PC-9 (cell line): ENCODE data around the gene GRM8.

Experiments used
- EZH2 ChIP-seq: fragments of 200-600 bp; sonication (generic); IDR thresholded peaks from 2 replicates; pipeline ENCODE4 v1.8.0; 2017; ENCODE audit warnings: antibody characterized with exemption, low read depth
- TF ChIP-seq, protein P1 (sequence below): fragments of 200-600 bp; sonication (generic); conservative IDR thresholded peaks from 2 replicates; pipeline ENCODE4 v1.6.1; 2017; ENCODE audit warnings: mixed run types, antibody characterized with exemption, mild to moderate bottlenecking, moderate library complexity

DNA sequence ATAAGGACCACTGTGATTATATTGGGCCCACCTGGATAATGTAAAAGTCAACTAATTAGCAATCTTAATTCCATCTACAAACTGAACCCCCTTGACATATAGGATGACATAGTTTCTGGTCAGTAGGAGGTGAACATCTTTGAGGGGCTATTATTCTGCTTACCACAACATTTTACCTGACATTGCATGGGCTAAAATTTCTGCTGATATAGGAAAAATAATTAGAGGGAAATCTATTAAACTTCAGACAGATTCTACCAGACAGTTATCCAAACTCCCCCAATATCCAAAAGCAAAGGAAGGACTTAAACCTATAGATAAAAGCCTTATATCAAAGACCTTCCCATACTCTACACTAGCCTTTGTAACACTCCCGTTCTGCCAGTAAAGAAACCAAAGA, 443.6 kb downstream of the GRM8 start:
- TF ChIP-seq, protein P1, sequence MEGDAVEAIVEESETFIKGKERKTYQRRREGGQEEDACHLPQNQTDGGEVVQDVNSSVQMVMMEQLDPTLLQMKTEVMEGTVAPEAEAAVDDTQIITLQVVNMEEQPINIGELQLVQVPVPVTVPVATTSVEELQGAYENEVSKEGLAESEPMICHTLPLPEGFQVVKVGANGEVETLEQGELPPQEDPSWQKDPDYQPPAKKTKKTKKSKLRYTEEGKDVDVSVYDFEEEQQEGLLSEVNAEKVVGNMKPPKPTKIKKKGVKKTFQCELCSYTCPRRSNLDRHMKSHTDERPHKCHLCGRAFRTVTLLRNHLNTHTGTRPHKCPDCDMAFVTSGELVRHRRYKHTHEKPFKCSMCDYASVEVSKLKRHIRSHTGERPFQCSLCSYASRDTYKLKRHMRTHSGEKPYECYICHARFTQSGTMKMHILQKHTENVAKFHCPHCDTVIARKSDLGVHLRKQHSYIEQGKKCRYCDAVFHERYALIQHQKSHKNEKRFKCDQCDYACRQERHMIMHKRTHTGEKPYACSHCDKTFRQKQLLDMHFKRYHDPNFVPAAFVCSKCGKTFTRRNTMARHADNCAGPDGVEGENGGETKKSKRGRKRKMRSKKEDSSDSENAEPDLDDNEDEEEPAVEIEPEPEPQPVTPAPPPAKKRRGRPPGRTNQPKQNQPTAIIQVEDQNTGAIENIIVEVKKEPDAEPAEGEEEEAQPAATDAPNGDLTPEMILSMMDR, result no peak
- no peak for TF ChIP-seq EZH2
